ENCODE data around the gene DUSP3.

DNA sequence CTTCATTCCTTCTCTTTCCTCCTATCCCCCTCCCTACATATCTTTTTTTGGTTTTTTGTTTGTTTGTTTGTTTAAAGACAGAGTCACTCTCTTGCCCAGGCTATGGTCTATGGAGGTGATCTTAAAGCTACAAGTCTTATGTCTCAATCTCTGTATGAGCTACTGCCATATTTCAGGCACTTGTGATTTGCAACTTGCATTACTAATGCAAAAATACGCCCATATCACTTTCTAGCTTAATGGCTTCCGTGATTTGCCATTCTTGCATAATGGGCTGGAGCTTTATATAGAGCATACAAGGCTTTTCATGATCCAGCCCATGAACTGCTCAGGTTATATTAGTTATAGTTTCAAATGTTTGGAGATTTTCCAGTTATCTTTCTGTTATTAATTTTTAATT lies 9.0 kb upstream of the DUSP3 start:
- TF ChIP-seq, protein P1, sequence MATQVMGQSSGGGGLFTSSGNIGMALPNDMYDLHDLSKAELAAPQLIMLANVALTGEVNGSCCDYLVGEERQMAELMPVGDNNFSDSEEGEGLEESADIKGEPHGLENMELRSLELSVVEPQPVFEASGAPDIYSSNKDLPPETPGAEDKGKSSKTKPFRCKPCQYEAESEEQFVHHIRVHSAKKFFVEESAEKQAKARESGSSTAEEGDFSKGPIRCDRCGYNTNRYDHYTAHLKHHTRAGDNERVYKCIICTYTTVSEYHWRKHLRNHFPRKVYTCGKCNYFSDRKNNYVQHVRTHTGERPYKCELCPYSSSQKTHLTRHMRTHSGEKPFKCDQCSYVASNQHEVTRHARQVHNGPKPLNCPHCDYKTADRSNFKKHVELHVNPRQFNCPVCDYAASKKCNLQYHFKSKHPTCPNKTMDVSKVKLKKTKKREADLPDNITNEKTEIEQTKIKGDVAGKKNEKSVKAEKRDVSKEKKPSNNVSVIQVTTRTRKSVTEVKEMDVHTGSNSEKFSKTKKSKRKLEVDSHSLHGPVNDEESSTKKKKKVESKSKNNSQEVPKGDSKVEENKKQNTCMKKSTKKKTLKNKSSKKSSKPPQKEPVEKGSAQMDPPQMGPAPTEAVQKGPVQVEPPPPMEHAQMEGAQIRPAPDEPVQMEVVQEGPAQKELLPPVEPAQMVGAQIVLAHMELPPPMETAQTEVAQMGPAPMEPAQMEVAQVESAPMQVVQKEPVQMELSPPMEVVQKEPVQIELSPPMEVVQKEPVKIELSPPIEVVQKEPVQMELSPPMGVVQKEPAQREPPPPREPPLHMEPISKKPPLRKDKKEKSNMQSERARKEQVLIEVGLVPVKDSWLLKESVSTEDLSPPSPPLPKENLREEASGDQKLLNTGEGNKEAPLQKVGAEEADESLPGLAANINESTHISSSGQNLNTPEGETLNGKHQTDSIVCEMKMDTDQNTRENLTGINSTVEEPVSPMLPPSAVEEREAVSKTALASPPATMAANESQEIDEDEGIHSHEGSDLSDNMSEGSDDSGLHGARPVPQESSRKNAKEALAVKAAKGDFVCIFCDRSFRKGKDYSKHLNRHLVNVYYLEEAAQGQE (IDR thresholded peaks at IDR 0.05; ENCODE audit: insufficient read depth in 1 of 2, low read depth in 2 of 2, low read length in 2 of 2), result no peak
- no peak for TF ChIP-seq SIN3A (IDR thresholded peaks at IDR 0.05; ENCODE audit: borderline replicate concordance, insufficient read depth, low read length)
- no peak for TF ChIP-seq POLR2AphosphoS5 (IDR thresholded peaks at IDR 0.05; ENCODE audit: low read depth, low read length)

Measured in PFSK-1 (cell line).